ENCODE data around the gene PRKCZ.

DNA sequence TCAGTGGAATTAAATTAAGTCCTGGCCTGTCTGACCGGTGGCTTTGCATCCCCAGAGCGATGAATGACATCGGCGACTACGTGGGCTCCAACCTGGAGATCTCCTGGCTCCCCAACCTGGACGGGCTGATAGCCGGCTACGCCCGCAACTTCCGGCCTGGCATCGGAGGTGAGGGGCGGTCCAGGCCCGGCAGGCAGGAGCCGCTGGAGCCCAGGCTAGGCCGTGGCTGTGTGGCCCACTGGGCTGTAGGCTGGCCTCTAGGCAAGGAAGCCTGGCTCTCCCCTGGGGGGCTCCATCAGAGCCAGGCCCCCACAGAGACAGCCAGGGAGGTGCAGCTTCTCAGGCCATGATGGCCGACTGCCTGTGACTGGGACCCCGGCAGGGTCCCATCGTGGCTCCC is 25.3 kb upstream of the PRKCZ start:
- TF ChIP-seq CTCF (conservative IDR thresholded peaks at IDR 0.05; ENCODE audit: low read depth, low read length) (no peak), POLR2A (IDR thresholded peaks at IDR 0.05; ENCODE audit: low read depth, low read length) (no peak), CEBPB (IDR thresholded peaks at IDR 0.05; ENCODE audit: low read depth, low read length) (no peak), RFX5 (IDR thresholded peaks at IDR 0.05; ENCODE audit: low read depth, low read length) (no peak), SMC3 (IDR thresholded peaks at IDR 0.05; ENCODE audit: low read depth, low read length) (no peak), FOS (IDR thresholded peaks at IDR 0.05; ENCODE audit: low read depth, low read length) (no peak), MAFK (IDR thresholded peaks at IDR 0.05; ENCODE audit: low read depth, low read length) (no peak), USF2 (IDR thresholded peaks at IDR 0.05; ENCODE audit: low read depth, low read length) (no peak), RAD21 (IDR thresholded peaks at IDR 0.05; ENCODE audit: low read length) (no peak), NFE2L2 (IDR thresholded peaks at IDR 0.05; ENCODE audit: low read depth, low read length) (no peak), MXI1 (IDR thresholded peaks at IDR 0.05; ENCODE audit: borderline replicate concordance, low read depth, low read length) (no peak), MAZ (IDR thresholded peaks at IDR 0.05; ENCODE audit: borderline replicate concordance, low read depth, low read length) (no peak), RCOR1 (IDR thresholded peaks at IDR 0.05; ENCODE audit: insufficient replicate concordance, low read length) (no peak)
